Type B pancreatic cell (in vitro differentiated cells): ENCODE measurements around the gene EIF5AL1. TPM values are rescaled to one million over a fixed set of nuclear protein-coding genes. Genes with fewer than 3 reads are reported as not detected.

ENCODE experiments used
- DNase-seq: peaks from one replicate; pipeline ENCODE4 v3.0.0; 2021; ENCODE audit warnings: mixed read lengths; ENCODE audit not compliant: unreplicated experiment; ENCODE audit errors: extremely low spot score
- H3K27ac Mint-ChIP-seq: 2 replicates; pipeline ENCODE4 v1.8.0; 2021; ENCODE audit warnings: mild to moderate bottlenecking, mixed read lengths
- H3K27me3 Mint-ChIP-seq: 2 replicates; pipeline ENCODE4 v1.8.0; 2021; ENCODE audit warnings: mixed read lengths
- H3K36me3 Mint-ChIP-seq: 2 replicates; pipeline ENCODE4 v1.8.0; 2021; ENCODE audit warnings: mixed read lengths
- H3K4me1 Mint-ChIP-seq: one replicate; pipeline ENCODE4 v1.8.0; 2021; ENCODE audit warnings: mixed read lengths; ENCODE audit not compliant: unreplicated experiment
- H3K4me3 Mint-ChIP-seq: 2 replicates; pipeline ENCODE4 v1.8.0; 2021; ENCODE audit warnings: mild to moderate bottlenecking, mixed read lengths
- H3K9me3 Mint-ChIP-seq: 2 replicates; pipeline ENCODE4 v1.8.0; 2021; ENCODE audit warnings: mixed read lengths
- total RNA-seq: library from RNA; stranded (reverse); gene quantifications from 2 replicates; pipeline ENCODE4 v1.2.1, GENCODE V29; 2021; ENCODE audit warnings: low replicate concordance
- TF ChIP-seq, protein P1 (sequence below): fragments of 200-600 bp; sonication (generic); conservative IDR thresholded peaks from 2 replicates; pipeline ENCODE4 v1.5.0; 2021; ENCODE audit warnings: antibody characterized with exemption, mild to moderate bottlenecking

EIF5AL1 gene
- total RNA-seq, 1 donor from 2014 or later = not detected

DNA sequence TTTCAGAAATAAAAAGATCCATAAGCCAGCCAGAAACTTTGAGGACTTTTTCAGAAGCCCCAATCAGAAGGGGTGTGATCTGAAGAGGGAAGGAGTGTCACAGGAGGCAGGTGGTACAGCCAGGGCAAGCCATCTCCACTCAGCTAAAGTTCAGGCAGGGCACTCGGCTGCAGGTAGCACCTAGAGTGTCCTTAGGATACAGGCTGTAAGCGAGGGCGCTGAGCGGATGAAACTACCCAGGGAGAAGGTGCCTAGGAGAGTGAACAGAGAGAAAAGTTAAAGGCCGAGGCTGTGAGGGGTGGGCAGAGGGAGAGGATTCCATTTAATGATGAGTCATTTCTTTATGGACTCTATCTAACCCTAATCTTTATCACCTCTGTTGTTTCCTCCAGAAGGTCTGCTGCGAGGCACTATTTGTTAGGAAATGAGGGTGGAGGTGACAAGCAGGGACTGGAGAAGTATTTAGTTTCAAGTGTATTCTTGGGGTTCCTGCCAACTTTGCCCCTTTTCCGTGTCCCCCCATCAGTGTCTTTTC is 37.1 kb upstream of the EIF5AL1 start:
- Mint-ChIP-seq H3K9me3 (no peaks in the 10 kb centered on the region), H3K27ac (no peak overlapping the region), H3K36me3 (no peaks in the 10 kb centered on the region)

DNA sequence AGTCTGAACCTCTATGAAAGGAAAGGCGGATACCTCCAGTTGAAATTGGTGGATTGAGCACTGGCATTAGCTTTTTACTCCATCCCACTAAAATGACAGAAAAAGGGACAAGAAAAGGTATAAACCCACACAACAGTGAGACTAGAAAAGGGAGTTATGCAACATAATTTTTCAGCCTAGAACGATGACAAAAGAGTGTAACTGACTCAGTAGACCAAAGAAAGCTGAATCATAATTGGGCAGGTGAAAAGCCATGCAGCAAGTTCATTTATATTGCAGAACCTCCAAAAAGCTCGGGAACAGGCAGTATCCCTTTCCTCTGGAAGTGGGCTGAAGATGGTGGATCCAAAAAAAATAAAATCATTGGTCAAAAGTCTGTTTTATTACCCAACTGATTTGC is 36.5 kb upstream of the EIF5AL1 start:
- no peak for DNase-seq
- H3K4me3 Mint-ChIP-seq = no peak overlapping the region
- H3K36me3 Mint-ChIP-seq = no peaks in the 10 kb centered on the region
- no peak overlapping the region for H3K27ac Mint-ChIP-seq
- H3K27me3 Mint-ChIP-seq = peaks cover 5% of the 10 kb centered on the region
- peaks cover 7% of the 10 kb centered on the region for H3K4me1 Mint-ChIP-seq
- H3K9me3 Mint-ChIP-seq = no peaks in the 10 kb centered on the region
- TF ChIP-seq, protein P1, sequence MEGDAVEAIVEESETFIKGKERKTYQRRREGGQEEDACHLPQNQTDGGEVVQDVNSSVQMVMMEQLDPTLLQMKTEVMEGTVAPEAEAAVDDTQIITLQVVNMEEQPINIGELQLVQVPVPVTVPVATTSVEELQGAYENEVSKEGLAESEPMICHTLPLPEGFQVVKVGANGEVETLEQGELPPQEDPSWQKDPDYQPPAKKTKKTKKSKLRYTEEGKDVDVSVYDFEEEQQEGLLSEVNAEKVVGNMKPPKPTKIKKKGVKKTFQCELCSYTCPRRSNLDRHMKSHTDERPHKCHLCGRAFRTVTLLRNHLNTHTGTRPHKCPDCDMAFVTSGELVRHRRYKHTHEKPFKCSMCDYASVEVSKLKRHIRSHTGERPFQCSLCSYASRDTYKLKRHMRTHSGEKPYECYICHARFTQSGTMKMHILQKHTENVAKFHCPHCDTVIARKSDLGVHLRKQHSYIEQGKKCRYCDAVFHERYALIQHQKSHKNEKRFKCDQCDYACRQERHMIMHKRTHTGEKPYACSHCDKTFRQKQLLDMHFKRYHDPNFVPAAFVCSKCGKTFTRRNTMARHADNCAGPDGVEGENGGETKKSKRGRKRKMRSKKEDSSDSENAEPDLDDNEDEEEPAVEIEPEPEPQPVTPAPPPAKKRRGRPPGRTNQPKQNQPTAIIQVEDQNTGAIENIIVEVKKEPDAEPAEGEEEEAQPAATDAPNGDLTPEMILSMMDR = no peak

More for the DNA sequence above, 37.1 kb upstream of the EIF5AL1 start:
- H3K4me3 Mint-ChIP-seq = no peak overlapping the region
- peaks cover 7% of the 10 kb centered on the region for H3K4me1 Mint-ChIP-seq
- TF ChIP-seq, protein P1 = no peak
- peaks cover 5% of the 10 kb centered on the region for H3K27me3 Mint-ChIP-seq
- DNase-seq = no peak

DNA sequence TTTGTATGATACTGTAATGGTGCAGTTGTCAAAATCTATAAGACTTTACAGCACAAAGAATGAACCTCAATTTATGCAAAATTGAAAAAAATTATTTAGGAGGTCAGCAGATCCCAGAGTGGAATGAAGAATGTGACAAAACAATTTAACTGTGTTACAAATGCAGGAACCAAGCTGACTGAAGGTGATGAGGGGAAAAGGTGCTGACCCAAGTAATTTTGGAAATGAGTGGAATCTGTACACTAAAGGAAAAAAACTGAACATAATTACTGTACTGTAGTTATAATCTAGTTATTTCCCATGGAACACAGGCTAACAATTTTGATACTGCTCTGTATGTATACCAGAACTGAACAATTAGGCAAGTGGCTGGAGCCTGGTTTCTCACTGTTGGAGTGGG is 35.7 kb upstream of the EIF5AL1 start:
- DNase-seq = no peak
- Mint-ChIP-seq H3K27ac (no peak overlapping the region), H3K4me3 (no peak overlapping the region), H3K27me3 (peaks cover 5% of the 10 kb centered on the region), H3K9me3 (no peaks in the 10 kb centered on the region), H3K4me1 (peaks cover 7% of the 10 kb centered on the region), H3K36me3 (no peaks in the 10 kb centered on the region)
- TF ChIP-seq, protein P1 = no peak

DNA sequence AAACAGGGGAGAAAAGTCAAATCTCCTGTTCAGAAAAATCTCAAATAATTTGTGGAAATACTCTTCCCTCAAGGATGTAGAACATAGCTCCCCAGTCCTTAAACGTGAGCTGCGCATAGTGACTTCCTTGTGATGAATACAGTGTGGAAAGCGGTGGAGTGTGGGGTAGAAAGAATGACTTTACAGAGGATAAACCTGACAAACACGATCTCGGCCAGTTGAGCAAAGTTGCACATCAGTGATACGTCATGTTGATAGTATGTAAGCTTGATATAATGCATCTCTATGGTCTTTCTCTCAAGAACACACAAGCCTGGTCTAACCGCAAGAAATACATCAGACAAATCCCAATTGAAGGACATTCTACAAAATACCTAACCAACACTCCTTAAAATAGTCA is 34.9 kb upstream of the EIF5AL1 start:
- Mint-ChIP-seq H3K9me3 (no peaks in the 10 kb centered on the region), H3K4me3 (no peak overlapping the region), H3K27me3 (peaks cover 5% of the 10 kb centered on the region), H3K4me1 (peaks cover 7% of the 10 kb centered on the region), H3K27ac (peak overlapping the region; percentile 6), H3K36me3 (no peaks in the 10 kb centered on the region)
- TF ChIP-seq, protein P1 = no peak
- DNase-seq = no peak

DNA sequence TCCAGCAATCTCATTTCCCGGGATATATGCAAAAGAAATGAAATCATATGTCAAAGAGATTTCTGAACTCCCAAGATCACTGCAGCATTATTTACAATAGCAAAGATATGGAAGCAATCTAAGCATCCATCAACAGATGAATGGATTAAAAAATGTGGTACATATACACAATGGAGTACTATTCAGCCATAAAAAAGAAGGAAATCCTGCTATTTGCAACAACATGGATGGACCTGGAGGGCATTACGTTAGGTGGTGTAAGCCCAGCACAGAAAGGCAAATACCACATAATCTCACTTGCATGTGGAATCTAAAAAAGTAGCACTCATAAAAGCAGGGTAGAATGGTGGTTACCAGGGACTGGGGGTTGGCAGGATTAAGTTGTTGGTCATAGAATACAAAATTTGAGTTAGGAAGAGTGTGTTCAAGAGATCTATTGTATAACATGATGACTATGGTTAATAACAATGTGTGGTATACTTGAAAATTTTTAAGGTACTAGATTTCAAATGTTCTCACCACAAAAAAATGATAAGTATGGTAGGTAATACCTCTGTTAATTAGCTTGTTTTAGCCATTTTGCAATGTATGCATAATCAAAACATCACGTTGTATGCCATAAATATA is 32.9 kb upstream of the EIF5AL1 start:
- Mint-ChIP-seq H3K36me3 (no peaks in the 10 kb centered on the region), H3K4me1 (no peaks in the 10 kb centered on the region), H3K27me3 (peaks cover 5% of the 10 kb centered on the region), H3K4me3 (no peak overlapping the region), H3K27ac (no peak overlapping the region), H3K9me3 (no peaks in the 10 kb centered on the region)
- DNase-seq = no peak
- TF ChIP-seq, protein P1 = no peak
